HG03039 (cell line): ENCODE measurements around the gene SLC26A3.
"Not testable (repeated sequence)": the region's sequence is repeated elsewhere in the genome, so short reads cannot be mapped to it uniquely, and the experiment has no call there.

Source experiments
- ATAC-seq: cut with Tn5 transposase; IDR thresholded peaks from one replicate; pipeline ENCODE4 v1.9.1; 2021; ENCODE audit warnings: mild to moderate bottlenecking, moderate library complexity; ENCODE audit not compliant: unreplicated experiment

Gene SLC26A3

DNA sequence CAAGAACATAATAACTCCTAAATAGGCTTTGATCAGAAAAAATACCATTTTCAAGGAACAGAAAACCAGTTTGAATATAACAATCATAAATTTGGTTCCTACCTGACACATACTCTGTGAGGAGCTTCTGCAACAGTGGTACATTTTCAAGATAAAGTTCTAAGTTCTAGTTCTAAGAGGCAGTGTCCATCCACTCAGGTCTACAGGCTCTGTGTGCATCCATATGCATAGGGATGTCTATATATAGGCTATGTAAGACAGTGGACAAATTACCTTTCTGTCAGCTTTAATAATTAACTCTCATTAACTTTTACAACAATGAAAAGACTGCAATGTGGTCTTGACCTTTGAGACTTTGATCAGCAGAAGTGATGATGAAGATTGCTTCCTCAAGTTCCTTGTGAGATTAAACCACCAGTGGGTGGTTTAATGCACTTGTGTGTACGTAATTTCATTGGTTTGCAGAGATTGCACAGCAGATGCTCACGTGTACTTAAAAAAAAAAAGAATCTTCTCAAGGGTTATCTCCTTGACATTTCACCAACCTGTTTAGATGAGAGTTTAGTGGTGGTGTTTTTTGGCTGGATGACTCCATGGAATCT, at the start of gene SLC26A3:
SLC26A3 (minus strand) TSS at position 215 of the 602 bp plus-strand sequence. CDS start 8,714 bp downstream, outside the sequence.
- no peak for ATAC-seq

DNA sequence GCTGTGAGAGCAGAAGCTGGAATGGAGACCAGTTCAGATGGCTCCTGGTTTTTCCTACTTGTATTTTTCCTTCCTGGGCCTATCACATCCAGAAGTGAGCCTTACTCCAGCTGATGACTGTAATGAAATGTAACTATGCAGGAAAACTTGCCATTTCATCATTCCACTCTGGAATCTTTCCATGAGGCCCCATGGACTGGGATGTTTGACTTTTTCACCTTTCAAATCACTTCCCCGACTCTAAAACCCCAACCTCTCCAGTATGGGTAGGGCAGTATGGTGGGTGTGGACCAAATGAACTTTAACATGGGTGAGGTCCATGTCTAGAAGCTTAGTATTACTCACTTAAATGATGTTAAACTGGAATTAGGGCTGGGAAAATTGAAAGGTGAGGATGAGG, 47.6 kb upstream of the SLC26A3 start:
- no peak for ATAC-seq

DNA sequence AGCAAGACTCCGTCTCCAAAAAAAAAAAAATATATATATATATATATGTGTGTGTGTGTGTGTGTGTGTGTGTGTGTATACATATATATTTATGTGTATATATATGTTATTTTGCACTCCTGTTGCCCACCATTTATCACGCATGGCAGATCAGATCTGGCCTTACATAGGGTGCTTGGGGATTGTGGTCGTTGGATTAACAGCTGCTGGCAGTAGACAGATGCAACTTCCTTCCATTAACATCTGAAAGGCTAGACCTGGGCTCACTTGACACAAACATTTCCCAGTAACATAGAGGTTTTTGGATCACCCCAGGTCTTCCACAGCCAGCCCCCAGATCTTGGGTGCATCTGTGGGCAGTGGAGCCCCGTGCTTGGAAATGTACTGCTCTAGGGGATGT, 47.2 kb upstream of the SLC26A3 start:
- ATAC-seq, result no peak

DNA sequence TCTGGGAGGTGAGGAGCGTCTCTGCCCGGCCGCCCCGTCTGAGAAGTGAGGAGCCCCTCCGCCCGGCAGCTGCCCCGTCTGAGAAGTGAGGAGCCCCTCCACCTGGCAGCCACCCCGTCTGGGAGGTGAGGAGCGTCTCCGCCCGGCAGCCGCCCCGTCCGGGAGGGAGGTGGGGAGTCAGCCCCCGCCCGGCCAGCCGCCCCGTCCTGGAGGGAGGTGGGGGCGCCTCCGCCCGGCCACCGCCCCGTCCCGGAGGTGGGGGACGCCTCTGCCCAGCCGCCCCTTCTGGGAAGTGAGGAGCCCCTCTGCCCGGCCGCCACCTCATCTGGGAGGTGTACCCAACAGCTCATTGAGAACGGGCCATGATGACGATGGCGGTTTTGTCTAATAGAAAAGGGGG, 45.2 kb upstream of the SLC26A3 start:
- not testable (repeated sequence) for ATAC-seq

DNA sequence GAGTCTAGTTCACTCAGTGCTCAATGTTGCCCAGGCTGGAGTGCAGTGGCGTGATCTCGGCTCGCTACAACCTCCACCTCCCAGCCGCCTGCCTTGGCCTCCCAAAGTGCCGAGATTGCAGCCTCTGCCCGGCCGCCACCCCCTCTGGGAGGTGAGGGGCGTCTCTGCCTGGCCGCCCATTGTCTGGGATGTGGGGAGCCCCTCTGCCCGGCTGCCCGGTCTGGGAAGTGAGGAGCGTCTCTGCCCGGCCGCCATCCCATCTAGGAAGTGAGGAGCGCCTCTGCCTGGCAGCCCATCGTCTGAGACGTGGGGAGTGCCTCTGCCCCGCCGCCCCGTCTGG, 44.8 kb upstream of the SLC26A3 start:
- ATAC-seq, result not testable (repeated sequence)

DNA sequence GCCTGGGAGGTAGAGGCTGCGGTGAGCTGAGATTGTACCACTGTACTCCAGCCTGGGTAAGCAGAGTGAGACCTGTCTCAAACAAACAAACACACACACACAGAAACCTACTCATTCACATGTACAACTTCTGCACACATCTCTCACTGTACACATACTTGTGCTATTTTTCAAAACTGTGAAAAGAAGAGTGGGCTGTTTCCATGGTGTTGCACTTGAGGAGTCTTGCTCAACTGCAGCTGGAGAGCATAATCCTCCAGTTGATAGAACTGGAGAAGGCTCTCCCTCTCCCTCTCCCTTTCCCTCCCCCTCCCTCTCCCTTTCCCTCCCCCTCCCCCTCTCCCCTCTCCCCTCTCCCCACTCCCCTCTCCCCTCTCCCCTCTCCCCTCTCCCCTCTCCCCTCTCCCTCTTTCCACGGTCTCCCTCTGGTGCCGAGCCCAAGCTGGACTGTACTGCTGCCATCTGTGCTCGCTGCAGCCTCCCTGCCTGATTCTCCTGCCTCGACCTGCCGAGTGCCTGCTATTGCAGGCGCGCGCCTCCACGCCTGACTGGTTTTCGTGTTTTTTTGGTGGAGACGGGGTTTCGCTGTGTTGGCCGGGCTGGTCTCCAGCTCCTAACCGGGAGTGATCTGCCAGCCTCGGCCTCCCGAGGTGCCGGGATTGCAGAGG, 44.3 kb upstream of the SLC26A3 start:
- no peak for ATAC-seq

DNA sequence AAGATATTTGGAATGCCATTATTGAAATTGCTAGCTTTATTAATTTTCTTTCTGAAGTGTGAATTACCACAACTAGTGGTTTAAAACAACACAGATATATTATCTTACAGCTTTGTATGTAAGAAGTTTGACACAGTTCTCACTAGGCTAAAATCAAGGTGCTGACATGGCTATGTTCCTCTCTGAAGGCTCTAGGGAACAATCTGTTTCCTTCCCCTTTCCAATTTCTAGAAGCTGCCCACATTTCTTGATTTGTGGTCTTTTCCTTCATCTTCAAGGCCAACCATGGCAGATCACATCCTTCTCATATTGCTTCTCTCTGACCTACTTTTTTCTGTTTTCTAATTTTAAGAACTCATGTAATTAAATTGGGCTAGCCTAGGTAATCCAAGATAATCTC, 43.3 kb upstream of the SLC26A3 start:
- no peak for ATAC-seq

DNA sequence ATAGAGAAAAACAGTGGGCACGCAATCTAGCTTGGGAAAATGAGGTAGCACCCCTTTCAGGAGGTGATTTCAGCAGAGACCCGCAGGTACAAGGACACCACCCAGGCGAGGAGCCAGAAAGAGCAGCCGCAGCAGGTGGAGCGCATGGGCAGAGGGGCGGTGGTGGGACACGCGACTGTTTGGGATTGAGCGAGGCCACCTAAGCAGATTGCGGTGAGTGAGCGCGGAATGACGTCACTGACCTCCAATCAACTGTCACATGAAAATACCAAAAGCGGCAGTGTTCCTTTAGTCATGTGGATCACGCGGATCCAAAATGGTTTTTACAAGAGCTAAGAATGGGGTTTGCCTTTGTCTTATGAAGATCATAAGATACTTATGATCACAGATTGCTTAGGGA, 40.2 kb upstream of the SLC26A3 start:
- no peak for ATAC-seq

DNA sequence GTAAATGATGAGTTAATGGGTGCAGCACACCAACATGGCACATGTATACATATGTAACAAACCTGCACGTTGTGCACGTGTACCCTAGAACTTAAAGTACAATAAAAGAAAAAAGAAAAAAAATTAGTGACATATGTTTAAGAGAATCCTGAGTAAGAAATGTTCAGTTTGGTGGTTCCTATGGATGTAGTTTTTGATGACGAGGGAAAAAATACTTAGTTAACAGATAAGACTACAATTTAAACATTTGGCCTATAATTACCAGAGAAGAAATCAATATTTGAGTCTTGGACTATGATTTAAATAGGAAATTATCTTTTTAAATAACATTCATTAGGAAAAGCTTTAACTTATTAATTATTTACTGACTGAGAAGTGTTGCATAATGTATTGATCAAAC, 39.2 kb upstream of the SLC26A3 start:
- no peak for ATAC-seq

DNA sequence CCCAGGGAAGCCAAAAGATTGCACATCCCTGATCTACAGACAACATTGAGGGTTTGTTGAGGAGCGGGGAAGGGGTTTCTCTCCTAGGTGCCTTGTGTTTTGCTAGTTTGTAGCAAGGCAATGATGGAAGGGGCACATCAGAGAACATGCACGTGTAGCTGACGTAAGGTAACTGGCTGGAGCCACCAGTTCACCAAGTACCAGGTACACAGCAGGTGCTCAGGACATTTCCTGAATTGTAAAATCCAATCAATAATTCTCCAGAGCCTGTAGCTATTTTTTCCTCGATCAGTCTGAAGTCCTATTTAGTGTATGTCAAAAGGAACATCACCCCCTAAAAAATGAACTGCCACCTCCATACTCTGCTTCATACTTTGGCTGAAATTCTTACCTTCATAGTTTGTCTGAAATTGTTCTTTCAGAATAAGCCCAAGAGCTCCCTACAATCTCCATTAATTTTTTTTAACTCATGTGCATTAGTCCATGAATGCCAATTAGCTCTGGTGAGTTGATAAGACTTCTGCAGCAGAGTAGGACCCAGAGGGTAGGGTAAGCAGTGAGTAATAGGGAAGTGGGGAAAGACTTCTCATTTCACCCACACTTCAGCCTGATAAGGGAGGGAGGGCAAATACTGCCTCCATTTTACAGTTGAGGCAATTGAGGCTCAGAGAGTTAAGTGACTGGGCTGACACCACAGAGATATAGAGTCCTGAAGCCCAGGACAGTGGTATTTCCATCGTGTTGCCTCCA, 36.0 kb upstream of the SLC26A3 start:
- ATAC-seq, result no peak

DNA sequence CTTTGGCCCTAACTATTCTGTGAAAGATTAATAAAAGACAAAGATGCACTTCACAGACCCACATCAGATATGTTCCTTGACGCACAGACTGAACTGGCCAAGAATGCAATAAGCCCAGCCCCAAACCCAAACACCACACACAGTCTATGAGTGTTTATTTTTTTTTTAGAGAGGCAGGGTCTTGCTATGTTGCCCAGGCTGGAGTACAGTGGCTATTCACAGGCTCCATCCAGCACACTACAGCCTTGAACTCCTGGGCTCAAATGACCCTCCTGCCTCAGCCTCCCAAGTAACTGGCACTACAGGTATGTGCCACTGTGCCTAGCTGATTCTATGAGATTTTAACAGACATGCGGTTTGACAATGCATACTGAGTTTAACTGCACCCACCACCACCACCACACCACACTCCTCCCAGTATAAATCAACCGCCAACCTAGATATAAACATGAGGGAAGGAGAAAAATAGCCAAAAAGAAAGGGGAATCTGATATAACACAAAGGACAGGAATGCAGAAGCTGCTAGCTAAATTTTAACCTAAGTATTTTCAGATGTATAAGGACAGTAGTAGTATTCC, 35.1 kb upstream of the SLC26A3 start:
- ATAC-seq, result no peak

DNA sequence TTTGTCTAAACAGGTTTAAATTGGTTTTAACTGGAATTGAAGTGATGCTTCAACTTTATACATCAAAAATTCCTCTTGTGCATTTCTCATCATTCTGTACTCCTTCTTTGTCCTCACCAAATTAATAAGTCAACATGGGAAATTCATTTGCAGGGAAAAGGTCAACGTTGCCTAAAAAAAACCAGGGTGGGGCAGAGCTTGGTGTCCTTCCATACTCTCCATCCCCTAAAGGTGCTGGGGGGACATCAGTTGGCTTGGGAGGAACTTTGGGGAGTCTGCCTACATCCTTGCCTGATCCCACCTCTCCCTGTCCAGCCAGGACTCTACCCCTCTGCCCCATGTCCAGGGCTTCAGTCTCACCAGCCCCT, 34.1 kb upstream of the SLC26A3 start:
- ATAC-seq, result no peak

DNA sequence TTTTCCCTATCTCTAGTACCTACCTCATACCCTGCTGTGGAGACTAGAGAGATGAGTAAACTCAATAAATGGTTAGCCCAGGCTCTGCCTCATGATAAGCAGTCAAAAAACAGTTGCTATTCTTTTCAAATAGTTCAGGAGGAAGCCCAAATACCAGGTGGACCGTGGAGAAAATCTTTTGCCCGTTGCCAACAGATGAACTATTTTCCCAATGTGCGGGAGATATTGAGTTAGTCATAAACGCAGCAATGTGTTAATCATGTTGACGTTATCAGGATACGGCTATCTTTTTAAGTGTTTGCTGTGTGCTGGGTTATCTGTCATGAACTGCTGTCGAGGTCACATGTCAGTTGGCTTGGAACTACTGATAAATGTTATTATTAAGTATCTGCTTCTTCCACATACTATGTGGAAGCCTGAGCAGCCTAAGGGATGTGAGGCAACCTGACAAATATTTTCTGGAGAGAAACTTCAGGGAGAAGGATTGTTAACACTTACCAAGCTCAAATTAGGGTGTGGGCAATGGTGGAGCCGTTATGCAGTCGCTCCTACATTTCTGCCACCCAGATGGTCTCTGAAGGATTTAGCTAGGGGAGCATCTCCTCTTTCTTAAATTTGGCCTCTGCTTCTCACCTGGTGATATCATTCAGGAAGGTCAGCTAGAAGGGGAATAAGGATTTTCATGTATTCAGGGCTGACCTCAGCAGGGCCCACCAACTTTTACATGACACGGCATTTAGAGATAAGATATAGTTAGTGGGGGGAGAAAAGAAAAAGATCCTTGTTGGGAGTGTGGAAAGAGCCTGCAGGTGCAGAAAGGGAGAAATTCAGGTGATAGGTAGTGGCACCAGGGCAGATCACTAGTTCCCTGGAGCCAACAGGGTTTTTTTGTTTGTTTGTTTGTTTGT, 33.5 kb upstream of the SLC26A3 start:
- ATAC-seq, result no peak

DNA sequence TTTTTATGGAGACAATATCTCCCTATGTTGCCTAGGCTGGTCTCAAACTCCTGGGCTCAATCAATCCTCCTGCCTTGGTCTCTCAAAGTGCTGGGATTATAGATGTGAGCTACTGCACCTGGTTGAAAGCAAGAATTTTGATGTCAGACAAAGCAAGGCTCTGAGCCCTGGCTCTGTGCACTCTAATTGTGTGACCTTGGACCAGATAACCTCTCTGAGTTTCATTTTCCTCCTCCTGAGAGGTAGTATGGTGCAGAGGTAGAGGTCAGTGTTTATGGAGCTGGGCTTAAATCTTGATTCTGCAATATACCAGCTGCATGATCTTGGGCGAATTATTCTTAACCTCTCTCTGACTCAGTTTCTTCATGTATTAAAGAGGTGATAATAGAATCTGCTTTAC, 31.4 kb upstream of the SLC26A3 start:
- no peak for ATAC-seq

DNA sequence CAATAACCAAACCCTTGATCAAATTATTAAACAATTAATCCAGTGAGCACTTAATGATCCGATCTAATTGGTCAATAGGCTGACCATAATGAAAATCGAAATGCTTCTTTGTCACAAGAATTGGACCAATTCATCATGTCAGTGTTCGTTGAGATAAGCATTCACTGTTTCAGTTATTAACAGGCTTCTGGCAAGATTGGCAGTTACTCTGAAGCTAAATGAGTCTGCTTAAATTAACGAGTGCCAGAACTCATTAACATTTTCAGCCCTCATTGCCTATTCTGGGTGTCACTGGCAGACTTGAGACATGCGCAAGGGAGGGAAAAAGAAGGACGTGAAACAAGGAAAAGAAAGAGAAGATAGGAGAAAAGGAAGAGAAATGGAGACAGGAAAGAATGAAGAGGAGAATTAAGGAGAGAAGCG, 30.7 kb upstream of the SLC26A3 start:
- no peak for ATAC-seq

DNA sequence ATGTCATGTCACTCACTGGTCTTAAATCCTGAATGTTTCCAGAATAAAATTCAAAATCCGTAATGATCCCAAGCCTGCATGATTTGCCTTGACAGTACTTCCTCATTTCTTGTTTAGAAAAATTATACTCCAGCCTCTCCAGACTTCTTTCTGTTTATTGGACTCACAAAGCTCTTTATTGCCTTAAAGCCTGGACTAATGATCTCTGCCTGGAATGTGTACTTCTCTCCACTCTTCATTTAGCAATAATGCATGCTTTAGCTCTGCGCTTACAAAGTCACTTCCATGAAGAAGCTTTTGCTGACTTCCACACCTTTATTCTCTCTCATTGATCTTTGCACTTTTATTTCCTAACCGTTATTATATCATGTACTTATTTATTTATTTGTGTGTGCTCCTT, 27.4 kb upstream of the SLC26A3 start:
- no peak for ATAC-seq

DNA sequence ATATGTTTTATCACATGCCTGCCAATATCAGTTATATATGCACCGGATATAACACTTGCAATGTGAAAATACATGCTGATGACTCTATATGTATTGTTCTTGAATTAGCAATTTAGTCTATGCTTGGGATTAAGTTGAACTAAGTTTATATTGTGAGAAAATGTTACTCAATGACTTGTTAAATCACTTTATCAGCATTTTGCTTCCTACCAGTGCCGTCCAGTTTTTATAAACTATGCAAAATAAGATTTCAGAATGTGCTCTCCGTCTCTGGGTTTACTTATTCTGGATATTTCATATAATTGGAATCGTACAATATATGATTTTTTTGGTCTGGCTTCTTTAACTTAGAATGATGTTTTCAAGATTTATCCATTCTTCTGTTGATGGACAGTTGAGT, 25.5 kb upstream of the SLC26A3 start:
- no peak for ATAC-seq

DNA sequence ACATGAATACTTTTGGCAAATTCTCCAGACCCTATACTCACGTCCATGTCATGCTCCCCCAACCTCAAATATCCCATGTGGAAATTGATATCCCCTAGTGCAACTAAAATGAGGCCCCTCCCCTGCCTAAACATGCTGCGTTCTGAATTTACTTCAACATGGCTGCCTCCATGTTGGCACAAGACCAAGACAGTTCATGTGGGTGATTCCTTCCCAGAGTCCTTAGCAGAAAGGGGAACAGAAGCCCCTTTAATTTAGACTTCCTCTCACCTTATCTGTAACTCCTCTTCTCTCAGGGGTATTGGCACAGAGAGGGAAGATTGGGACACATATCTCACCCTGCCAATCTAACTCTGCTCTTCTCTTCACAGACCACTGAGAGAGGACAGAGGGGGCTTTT, 24.5 kb upstream of the SLC26A3 start:
- ATAC-seq, result no peak

DNA sequence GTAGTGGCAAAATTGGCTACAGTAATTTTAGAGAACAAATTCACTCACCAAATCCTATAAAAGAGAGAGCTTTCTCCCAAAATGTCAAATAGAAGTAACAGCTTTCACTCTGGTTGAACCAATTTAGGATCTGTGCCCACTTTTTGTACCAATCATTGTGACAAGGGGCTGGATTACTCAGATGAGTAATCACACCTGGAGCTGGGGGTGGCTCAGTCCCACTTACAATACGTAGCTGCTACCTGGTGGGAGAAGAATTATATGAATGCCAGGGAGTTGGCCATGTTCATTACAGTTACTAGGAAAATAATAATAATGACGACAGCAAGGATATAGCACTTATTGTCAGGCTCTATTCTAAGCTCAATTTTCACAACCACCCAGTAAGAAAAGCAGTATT, 23.4 kb upstream of the SLC26A3 start:
- ATAC-seq, result no peak

DNA sequence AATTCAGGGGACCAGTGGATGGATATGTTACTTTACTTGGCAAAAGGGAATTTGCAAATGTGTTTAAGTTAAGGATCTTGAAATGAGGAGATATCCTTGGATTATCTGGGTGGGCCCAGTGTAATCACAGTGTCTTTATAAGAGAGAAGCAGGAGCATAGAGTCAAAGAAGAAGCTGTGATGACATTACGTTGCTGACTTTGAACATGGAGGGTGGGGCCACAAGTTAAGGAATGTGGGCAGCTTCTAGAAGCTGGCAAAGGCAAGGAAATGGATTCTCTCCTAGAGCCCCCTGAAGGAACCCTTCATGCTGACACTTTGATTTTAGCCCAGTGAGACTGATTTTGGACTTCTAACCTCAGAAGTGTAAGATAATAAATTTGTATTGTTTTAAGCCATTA, 21.8 kb upstream of the SLC26A3 start:
- no peak for ATAC-seq

DNA sequence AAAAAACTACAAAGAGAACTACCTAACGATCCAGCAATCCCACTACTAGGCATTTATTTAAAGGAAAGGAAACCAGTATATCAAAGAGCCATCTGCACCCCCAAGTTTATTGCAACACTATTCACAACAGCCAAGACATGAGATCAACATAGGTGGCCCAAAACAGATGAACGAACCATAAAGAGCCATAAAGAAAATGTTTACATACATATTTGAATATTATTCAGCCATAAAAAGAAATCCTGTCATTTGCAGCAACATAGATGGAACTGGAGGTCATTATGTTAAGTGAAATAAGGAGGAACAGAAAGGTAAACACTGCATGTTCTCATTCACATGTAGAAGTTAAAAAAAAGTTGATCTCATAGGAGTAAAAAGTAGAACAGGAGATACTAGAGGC, 15.6 kb upstream of the SLC26A3 start:
- no peak for ATAC-seq
